Activated CD4-positive, alpha-beta T cell treated with anti-CD3 and anti-CD28 coated beads, Interleukin-2, amount 10 ng/mL, durations not matched to agents 24 days and 14 days (primary cell): ENCODE measurements around the gene LTBP1. TPM values are rescaled to one million over a fixed set of nuclear protein-coding genes. Genes with fewer than 3 reads are reported as not detected.

Experiments
- DNase-seq: peaks from one replicate; pipeline ENCODE4 v3.0.0; 2022
- H3K27ac Mint-ChIP-seq: one replicate; pipeline ENCODE4 v1.8.0; 2022; ENCODE audit warnings: mild to moderate bottlenecking, mixed read lengths
- H3K27me3 Mint-ChIP-seq: one replicate; pipeline ENCODE4 v1.8.0; 2022; ENCODE audit warnings: mixed read lengths
- H3K36me3 Mint-ChIP-seq: one replicate; pipeline ENCODE4 v1.8.0; 2022; ENCODE audit warnings: low read depth, mild to moderate bottlenecking, mixed read lengths
- H3K4me1 Mint-ChIP-seq: one replicate; pipeline ENCODE4 v1.8.0; 2021; ENCODE audit warnings: mixed read lengths
- H3K4me3 Mint-ChIP-seq: one replicate; pipeline ENCODE4 v1.8.0; 2022; ENCODE audit warnings: mild to moderate bottlenecking, moderate library complexity, mixed read lengths
- H3K9me3 Mint-ChIP-seq: one replicate; pipeline ENCODE4 v1.8.0; 2021; ENCODE audit warnings: mixed read lengths
- intact Hi-C: fragments of 100-400 bp; cut with micrococcal nuclease; formaldehyde crosslinking; loops from one replicate; pipeline ENCODE4 v1.15.1; 2023
- total RNA-seq: library from RNA; stranded (reverse); gene quantifications from 2 replicates; pipeline ENCODE4 v1.2.3, GENCODE V29; 2022

Gene LTBP1
- total RNA-seq, 1 donor from 2014 or later = 0.21 TPM

DNA sequence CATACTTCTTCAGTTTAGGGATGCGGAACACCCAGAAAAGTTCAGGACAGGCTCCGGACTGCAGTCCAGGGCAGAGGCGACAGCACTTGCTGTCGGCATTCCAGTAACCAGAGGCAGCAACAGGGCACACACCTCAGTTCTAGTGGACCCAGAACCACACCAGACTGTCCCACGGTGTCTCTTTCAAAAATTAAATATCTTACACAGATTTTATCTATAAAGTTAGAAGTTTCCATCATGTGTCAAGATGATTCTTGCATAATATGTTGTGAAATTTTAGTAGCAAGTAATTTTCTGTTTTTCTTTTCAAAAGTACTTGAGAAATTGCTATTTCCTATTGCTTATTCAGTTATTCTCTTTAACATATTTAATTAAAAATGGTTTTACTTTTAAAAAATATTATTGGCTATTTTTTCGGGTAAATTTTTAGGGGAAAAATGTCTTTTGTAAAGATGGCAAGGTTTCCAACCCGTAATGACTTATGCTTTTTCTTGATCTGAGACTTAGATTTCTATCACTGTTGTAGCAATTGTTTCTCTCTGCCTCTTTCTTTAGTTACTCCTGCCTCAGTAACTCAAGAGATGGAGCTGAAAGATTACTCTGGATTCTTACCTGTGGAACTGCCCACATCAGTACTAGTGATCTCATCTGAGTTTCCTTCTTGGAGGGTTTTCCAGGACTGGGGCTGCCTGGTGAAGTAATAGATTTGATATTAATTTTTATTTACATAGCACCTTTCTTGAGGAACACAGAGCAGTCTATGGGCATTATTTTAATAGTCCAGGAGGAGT is 182.7 kb downstream of the LTBP1 start:
- Mint-ChIP-seq H3K27ac (no peak overlapping the region), H3K9me3 (no peaks in the 10 kb centered on the region), H3K4me3 (no peak overlapping the region), H3K36me3 (no peaks in the 10 kb centered on the region), H3K27me3 (peaks cover 9% of the 10 kb centered on the region), H3K4me1 (no peaks in the 10 kb centered on the region)
- intact Hi-C loops = no loop called here
- DNase-seq = no peak

- intact Hi-C loops = no loop called here
- no peak overlapping the region for H3K4me3 Mint-ChIP-seq
- no peak for DNase-seq
- no peaks in the 10 kb centered on the region for H3K9me3 Mint-ChIP-seq
- H3K4me1 Mint-ChIP-seq = no peaks in the 10 kb centered on the region
- H3K36me3 Mint-ChIP-seq = no peaks in the 10 kb centered on the region
- no peak overlapping the region for H3K27ac Mint-ChIP-seq
- H3K27me3 Mint-ChIP-seq = peaks cover 15% of the 10 kb centered on the region
Measured at GRCh38 chr2:33130054-33130447, 183.3 kb downstream of the LTBP1 start.

GRCh38 chr2:33130544-33130943 is 183.8 kb downstream of the LTBP1 start:
- intact Hi-C loops = no loop called here
- Mint-ChIP-seq H3K9me3 (no peaks in the 10 kb centered on the region), H3K4me1 (no peaks in the 10 kb centered on the region), H3K36me3 (no peaks in the 10 kb centered on the region), H3K27me3 (peaks cover 12% of the 10 kb centered on the region), H3K4me3 (no peak overlapping the region), H3K27ac (no peak overlapping the region)
- peak; percentile 33 for DNase-seq

- Mint-ChIP-seq H3K36me3 (no peaks in the 10 kb centered on the region), H3K27me3 (peaks cover 14% of the 10 kb centered on the region), H3K4me1 (no peaks in the 10 kb centered on the region), H3K9me3 (no peaks in the 10 kb centered on the region), H3K4me3 (no peak overlapping the region), H3K27ac (no peak overlapping the region)
- intact Hi-C loops = no loop called here
- no peak for DNase-seq
Measured at GRCh38 chr2:33131111-33131510, 184.4 kb downstream of the LTBP1 start.

- DNase-seq = no peak
- H3K9me3 Mint-ChIP-seq = no peaks in the 10 kb centered on the region
- H3K27me3 Mint-ChIP-seq = peaks cover 14% of the 10 kb centered on the region
- no peak overlapping the region for H3K27ac Mint-ChIP-seq
- H3K36me3 Mint-ChIP-seq = no peaks in the 10 kb centered on the region
- intact Hi-C loops = no loop called here
- no peak overlapping the region for H3K4me3 Mint-ChIP-seq
- peaks cover 2% of the 10 kb centered on the region for H3K4me1 Mint-ChIP-seq
Measured at GRCh38 chr2:33131749-33132148, 185.0 kb downstream of the LTBP1 start.

- Mint-ChIP-seq H3K4me3 (no peak overlapping the region), H3K27ac (no peak overlapping the region), H3K27me3 (peaks cover 12% of the 10 kb centered on the region), H3K9me3 (no peaks in the 10 kb centered on the region), H3K36me3 (no peaks in the 10 kb centered on the region), H3K4me1 (peaks cover 2% of the 10 kb centered on the region)
- intact Hi-C loops = no loop called here
- no peak for DNase-seq
Measured at GRCh38 chr2:33133454-33133952, 186.8 kb downstream of the LTBP1 start.

DNA sequence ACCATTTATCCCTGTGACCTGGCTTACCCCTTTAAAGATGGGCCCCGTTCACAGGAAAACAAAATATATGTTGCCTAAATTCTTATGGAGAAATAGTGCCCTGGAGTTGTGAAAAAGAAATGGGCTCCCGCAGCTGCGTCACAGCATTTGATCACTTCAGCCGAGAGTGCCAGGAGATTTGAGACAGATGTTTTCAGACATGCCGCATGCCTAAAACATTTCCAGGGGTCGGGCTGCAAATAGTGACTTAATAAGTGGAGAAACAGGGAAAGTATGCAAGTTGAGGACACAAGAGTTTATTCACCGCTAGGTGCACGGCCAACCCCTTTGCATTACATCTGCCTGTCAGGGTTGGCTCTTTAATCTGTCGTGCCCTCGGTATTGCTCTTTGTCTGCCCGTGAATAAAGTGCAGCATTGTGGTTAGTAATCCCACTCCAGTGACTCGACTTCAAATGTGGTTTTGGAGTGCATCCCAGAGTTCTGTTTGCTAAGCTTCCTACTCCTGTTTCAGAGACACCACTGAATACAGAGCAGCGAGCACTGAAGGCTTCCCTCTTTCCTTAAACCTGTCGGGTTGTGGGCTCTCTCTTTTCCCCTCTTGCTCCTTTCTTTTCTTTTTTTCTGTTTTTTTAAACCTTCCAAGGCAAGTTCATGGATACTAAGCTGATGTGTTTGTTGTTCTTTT is 187.5 kb downstream of the LTBP1 start:
- no peak overlapping the region for H3K4me3 Mint-ChIP-seq
- H3K36me3 Mint-ChIP-seq = no peaks in the 10 kb centered on the region
- intact Hi-C loops = no loop called here
- no peak for DNase-seq
- peaks cover 2% of the 10 kb centered on the region for H3K4me1 Mint-ChIP-seq
- no peaks in the 10 kb centered on the region for H3K9me3 Mint-ChIP-seq
- H3K27ac Mint-ChIP-seq = no peak overlapping the region
- H3K27me3 Mint-ChIP-seq = peaks cover 9% of the 10 kb centered on the region

DNA sequence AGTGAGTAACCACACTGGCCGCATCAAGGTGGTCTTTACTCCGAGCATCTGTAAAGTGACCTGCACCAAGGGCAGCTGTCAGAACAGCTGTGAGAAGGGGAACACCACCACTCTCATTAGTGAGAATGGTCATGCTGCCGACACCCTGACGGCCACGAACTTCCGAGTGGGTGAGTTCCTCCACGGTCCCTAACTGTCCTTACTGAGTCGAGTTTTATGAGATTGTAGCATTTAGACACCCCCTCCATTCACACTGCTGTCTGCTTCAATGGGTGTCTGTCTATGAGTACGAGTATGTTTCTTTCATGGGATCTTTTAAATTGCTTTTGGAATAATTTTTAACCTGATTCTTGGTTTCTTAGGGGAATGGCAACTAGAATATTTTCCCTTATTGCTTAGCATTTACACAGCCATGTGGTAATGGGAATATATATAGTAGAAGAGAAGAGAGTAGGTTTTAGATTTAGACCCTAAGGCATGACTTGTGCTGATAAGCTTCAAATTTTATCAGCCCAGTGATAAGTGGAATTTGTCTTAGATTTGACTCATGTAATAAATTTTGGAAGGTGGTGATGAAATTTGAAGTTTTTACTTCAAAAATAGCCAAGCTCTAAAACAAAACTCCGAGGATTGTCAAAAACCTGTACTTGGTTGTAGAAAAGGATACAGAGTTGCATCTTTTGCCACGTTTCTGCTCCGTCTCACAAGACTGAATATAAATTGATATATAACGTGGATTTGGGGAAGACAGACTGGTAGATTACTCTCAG is 188.2 kb downstream of the LTBP1 start:
- Mint-ChIP-seq H3K9me3 (no peaks in the 10 kb centered on the region), H3K4me3 (no peak overlapping the region), H3K36me3 (no peaks in the 10 kb centered on the region), H3K4me1 (peaks cover 2% of the 10 kb centered on the region), H3K27me3 (peaks cover 11% of the 10 kb centered on the region), H3K27ac (no peak overlapping the region)
- intact Hi-C loops = no loop called here
- no peak for DNase-seq

DNA sequence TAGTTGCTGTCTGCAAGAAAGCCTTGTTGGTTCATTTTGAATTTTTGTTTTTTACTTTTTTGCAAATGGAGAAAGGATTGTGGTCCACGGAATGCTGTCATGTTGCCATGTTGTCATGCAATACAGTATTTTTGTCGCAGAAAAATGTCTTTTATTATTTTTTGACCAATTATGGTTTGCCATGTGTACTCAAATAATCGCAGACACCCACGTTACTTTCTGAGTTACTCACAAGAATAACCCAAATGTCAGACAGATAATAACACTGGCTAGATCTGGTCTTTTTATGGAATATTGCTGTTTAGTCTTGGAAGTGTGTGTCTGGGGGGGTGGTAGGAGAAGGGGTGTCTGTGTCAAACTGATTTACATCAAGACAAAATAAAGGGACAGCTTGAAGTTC is 188.9 kb downstream of the LTBP1 start:
- no peaks in the 10 kb centered on the region for H3K36me3 Mint-ChIP-seq
- no peak for DNase-seq
- H3K4me3 Mint-ChIP-seq = no peak overlapping the region
- no peaks in the 10 kb centered on the region for H3K9me3 Mint-ChIP-seq
- peaks cover 11% of the 10 kb centered on the region for H3K27me3 Mint-ChIP-seq
- H3K27ac Mint-ChIP-seq = no peak overlapping the region
- peaks cover 2% of the 10 kb centered on the region for H3K4me1 Mint-ChIP-seq
- intact Hi-C loops = no loop called here

DNA sequence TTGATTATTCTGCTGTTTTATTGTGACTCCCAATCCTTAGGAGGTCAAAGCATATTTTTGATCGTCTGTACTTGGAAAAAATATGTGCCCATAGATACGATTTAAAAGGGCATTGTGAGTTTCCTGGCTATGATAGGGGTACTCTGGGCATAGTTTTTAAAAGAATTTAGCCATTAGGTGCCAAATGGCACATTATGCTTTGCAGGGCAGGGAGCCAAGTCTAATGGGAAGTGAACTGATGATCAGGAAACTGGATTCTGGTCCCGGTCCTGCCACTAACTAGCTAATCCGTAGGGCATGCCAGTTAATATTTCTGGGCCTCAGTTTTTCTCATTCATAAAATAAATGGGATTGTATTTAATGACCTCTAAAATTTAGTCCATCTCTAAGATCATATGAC is 189.3 kb downstream of the LTBP1 start:
- Mint-ChIP-seq H3K9me3 (no peaks in the 10 kb centered on the region), H3K27ac (no peak overlapping the region), H3K4me1 (peaks cover 2% of the 10 kb centered on the region), H3K27me3 (peaks cover 11% of the 10 kb centered on the region), H3K36me3 (no peaks in the 10 kb centered on the region), H3K4me3 (no peak overlapping the region)
- DNase-seq = no peak
- intact Hi-C loops = no loop called here

DNA sequence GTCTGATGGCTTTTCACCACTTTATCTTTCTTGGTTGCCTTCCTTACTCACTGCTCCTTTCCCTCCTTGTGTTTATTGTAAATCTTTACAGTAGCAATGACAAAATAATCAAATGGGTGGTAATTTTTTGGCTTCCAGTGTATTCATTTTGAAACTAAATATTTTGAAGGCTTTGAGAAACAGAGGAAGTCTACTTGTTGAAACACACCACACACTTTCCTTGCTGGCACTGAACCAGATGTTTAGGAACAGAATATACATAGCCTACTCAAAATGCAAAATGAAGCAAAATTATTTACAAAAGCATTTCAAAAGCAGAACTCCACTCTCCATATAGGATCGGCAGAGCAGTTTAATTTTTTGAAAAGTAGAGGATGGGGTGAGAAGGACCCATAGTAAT is 189.8 kb downstream of the LTBP1 start:
- intact Hi-C loops = no loop called here
- no peak for DNase-seq
- no peak overlapping the region for H3K27ac Mint-ChIP-seq
- peaks cover 2% of the 10 kb centered on the region for H3K4me1 Mint-ChIP-seq
- no peaks in the 10 kb centered on the region for H3K36me3 Mint-ChIP-seq
- H3K9me3 Mint-ChIP-seq = no peaks in the 10 kb centered on the region
- no peak overlapping the region for H3K4me3 Mint-ChIP-seq
- H3K27me3 Mint-ChIP-seq = peaks cover 9% of the 10 kb centered on the region

GRCh38 chr2:33137331-33137730 is 190.6 kb downstream of the LTBP1 start:
- DNase-seq = no peak
- Mint-ChIP-seq H3K36me3 (no peaks in the 10 kb centered on the region), H3K9me3 (no peaks in the 10 kb centered on the region), H3K27ac (no peak overlapping the region), H3K4me3 (no peak overlapping the region), H3K4me1 (peaks cover 2% of the 10 kb centered on the region), H3K27me3 (peaks cover 9% of the 10 kb centered on the region)
- intact Hi-C loops = no loop called here

DNA sequence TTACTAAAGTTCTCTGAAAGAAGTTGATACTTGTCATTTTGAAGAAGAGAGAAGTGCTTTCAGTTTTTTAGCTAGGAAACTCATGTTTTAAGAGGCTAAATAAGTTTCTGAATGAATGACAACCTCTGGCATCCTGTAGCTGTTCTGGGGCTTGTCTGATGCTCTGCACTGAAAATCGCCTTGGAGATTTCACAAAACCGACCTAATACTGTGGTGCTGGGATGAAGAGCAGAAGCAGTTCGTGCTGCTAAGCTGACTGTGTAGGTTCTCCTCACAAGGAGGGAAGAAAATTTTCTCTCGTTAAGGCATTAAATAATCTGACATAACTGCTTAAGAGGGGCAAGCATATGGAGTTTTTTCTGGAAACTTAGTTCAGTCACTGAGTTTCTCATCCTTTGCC is 193.2 kb downstream of the LTBP1 start:
- H3K36me3 Mint-ChIP-seq = no peaks in the 10 kb centered on the region
- intact Hi-C loops = no loop called here
- no peak overlapping the region for H3K4me3 Mint-ChIP-seq
- DNase-seq = no peak
- no peaks in the 10 kb centered on the region for H3K9me3 Mint-ChIP-seq
- H3K27ac Mint-ChIP-seq = no peak overlapping the region
- H3K27me3 Mint-ChIP-seq = peaks cover 5% of the 10 kb centered on the region
- H3K4me1 Mint-ChIP-seq = peaks cover 2% of the 10 kb centered on the region

DNA sequence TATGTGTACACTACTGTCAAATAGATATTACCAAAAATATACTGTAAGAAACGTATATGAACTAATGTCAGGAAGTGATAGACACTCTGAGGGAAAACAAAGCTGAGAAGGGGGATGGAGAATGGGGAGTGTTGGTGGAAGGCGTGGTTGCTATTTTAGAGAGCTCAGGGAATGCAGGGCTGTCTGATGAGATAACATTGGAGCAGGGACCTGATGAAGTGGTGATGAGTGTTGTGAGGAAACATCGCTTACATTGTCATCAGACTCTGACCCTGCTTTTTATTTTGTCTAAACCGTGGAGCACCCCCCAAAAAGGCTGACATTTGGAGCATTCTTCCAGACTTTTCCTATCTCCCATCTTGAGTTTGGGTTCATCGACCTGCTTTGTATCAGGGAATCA is 194.7 kb downstream of the LTBP1 start:
- Mint-ChIP-seq H3K36me3 (no peaks in the 10 kb centered on the region), H3K27me3 (peaks cover 3% of the 10 kb centered on the region)

More for the DNA sequence above, 194.7 kb downstream of the LTBP1 start:
- Mint-ChIP-seq H3K9me3 (no peaks in the 10 kb centered on the region), H3K4me1 (peaks cover 2% of the 10 kb centered on the region), H3K27ac (no peak overlapping the region), H3K4me3 (no peak overlapping the region)
- intact Hi-C loops = no loop called here
- DNase-seq = no peak
